CD1c-positive myeloid dendritic cell (primary cell): ENCODE results near the gene HOXB3.

Experiments used
- DNase-seq: peaks from one replicate; pipeline ENCODE4 v3.0.0-alpha.2; 2016; ENCODE audit errors: extremely low spot score

Gene HOXB3

GRCh38 chr17:48500435-48501426, 89.3 kb downstream of the HOXB3 start:
- DNase-seq, result no peak

- DNase-seq, result no peak
These were observed 90.2 kb downstream of the HOXB3 start for GRCh38 chr17:48499735-48500434.

GRCh38 chr17:48499248-48499647, 90.8 kb downstream of the HOXB3 start:
- DNase-seq, result no peak
